ENCODE measurements around the gene DDX41. TPM values are rescaled to one million over a fixed set of nuclear protein-coding genes. Genes with fewer than 3 reads are reported as not detected.

Gene DDX41
- total RNA-seq, 4 donors from 2014 or later: 63.4 to 96.5 (median 76.2) TPM

DNA sequence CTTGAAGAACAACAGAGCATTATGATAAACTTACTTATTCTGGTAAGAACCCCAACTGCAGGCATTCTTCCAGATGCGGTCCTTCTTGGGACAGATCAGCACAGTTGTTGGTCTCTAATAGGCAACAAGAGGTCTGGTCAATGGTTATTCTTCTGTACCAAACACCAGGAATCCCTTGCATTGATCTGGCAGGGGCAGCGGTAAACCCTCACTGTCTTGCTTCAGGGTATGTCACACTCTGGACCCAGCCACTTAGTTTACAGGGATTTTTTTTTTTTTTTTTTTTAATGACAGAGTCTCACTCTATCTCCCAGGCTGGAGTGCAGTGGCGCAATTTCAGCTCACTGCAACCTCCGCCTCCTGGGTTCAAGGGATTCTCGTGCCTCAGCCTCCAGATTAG is 38.9 kb upstream of the DDX41 start:
- Histone ChIP-seq H3K36me3 (peaks cover 0 to 17% (median 0%) of the 10 kb centered on the region in 3 donors), H3K4me3 (no peak overlapping the region), H3K27me3 (no peaks in the 10 kb centered on the region), H3K9me3 (no peaks in the 10 kb centered on the region), H3K27ac (no peak overlapping the region), H3K4me1 (peaks cover 14 to 57% (median 14%) of the 10 kb centered on the region in 3 donors)
- TF ChIP-seq POLR2A (IDR thresholded peaks at IDR 0.05) (no peak), CTCF (IDR thresholded peaks at IDR 0.05) (no peak)
- intact Hi-C loops (cut with DNase I): no loop called here
- 90 to 91% methylated on average over 5 of the region's 5 CpGs for WGBS, 2 donors
- no peak for DNase-seq

DNA sequence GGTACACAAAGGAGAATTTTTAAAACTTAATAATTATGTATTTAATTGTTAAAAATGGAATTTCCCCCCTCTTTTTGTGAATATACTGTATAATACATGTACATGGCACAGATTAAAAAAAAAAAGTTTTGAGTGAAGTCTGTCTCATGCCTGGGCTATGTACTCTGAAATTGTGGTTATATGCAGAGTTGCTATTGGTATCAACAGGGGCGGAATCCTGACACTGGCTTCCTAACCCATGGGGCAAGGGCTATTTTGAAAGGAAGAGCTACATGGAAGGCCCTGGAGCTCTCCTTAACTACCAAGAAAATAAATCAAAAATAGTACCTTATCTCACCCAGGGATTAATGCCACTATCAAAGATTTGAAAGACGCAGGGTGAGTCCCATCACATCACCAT is 38.5 kb upstream of the DDX41 start:
- H3K4me1 ChIP-seq: peaks cover 14 to 61% (median 14%) of the 10 kb centered on the region in 3 donors
- 70 to 94% methylated on average over 2 of the region's 2 CpGs for WGBS, 2 donors
- H3K36me3 ChIP-seq: peaks cover 0 to 22% (median 0%) of the 10 kb centered on the region in 3 donors
- H3K27me3 ChIP-seq: no peaks in the 10 kb centered on the region
- no peaks in the 10 kb centered on the region for H3K9me3 ChIP-seq
- peak overlapping the region in 2 of 4 donors; percentile 86 to 97 for H3K4me3 ChIP-seq
- intact Hi-C loops (cut with DNase I): no loop called here
- TF ChIP-seq POLR2A (IDR thresholded peaks at IDR 0.05): no peak
- TF ChIP-seq CTCF (IDR thresholded peaks at IDR 0.05): no peak
- peak overlapping the region in 1 of 4 donors; percentile 70 for H3K27ac ChIP-seq
- DNase-seq: no peak

- H3K9me3 ChIP-seq: no peaks in the 10 kb centered on the region
- peaks cover 14 to 59% (median 14%) of the 10 kb centered on the region in 3 donors for H3K4me1 ChIP-seq
- WGBS, 2 donors: 29 to 39% methylated on average over 9 to 14 of the region's 49 CpGs
- H3K36me3 ChIP-seq: peaks cover 0 to 23% (median 0%) of the 10 kb centered on the region in 3 donors
- H3K4me3 ChIP-seq: peak within 1 kb of the TSS; percentile 83 to 97 (median 90)
- H3K27me3 ChIP-seq: no peaks in the 10 kb centered on the region
- intact Hi-C loops (cut with DNase I): no loop called here
- peak; percentile 76 for DNase-seq
- peak within 1 kb of the TSS; percentile 91 to 95 (median 92) for H3K27ac ChIP-seq
- TF ChIP-seq POLR2A (IDR thresholded peaks at IDR 0.05) (no peak), CTCF (IDR thresholded peaks at IDR 0.05) (peak in 4 of 6 experiments; percentile 22 to 49 (median 34))
Observed at GRCh38 chr5:177554474-177555111, 37.8 kb upstream of the DDX41 start, which contains the start of gene FAM193B. Gene FAM193B, minus strand, starts transcription at chr5:177554563. Its CDS starts 105 bp downstream, at chr5:177554458.

DNA sequence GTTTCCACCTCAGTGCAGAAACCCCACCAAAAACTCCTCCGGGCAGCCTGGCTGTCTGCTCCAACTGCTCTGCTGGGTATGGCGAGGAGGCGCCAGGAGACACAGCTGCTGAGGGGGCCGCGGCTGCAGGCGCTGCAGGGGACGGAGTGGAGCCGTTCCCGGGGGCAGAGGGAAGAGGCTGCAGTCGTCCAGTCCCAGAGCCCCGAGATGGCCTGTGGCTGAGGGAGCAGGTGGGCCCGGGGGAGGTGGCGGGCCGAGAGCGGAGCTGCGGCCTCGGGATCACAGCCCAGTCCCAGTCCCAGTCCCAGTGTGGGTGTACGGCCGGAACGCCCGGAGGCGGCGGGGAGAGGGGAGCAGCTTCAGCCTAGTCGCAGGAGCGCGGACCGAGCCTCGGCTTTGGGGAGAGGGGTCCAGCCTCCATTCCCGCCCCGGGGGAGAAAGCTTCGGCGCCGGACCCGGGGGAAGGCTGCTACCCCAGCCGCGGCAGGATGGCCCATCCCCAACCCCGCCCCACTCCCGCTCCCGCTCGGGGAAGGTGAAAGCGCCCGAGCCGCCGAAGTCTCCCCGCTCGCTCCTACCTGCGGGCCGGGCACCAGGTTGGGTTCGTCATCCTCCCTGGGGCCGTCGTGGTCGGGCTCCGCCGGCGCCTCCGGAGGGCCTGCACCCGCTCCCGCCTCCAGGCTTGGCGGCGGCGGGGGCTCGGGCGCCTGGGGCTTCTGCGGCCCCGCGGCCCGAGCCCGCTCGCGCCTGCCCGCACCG is 37.1 kb upstream of the DDX41 start:
- no peak for TF ChIP-seq POLR2A (IDR thresholded peaks at IDR 0.05)
- TF ChIP-seq CTCF (IDR thresholded peaks at IDR 0.05): no peak
- intact Hi-C loops (cut with DNase I): no loop called here
- no CpG with 5 or more reads among the region's 72 CpGs for WGBS, 2 donors
- Histone ChIP-seq H3K36me3 (peaks cover 0 to 23% (median 0%) of the 10 kb centered on the region in 3 donors), H3K4me3 (peak overlapping the region; percentile 83 to 97 (median 90)), H3K9me3 (no peaks in the 10 kb centered on the region), H3K4me1 (peaks cover 14 to 63% (median 15%) of the 10 kb centered on the region in 3 donors), H3K27ac (peak overlapping the region; percentile 91 to 95 (median 92)), H3K27me3 (no peaks in the 10 kb centered on the region)
- no peak for DNase-seq

All from esophagus squamous epithelium (tissue), 5 donors.